Left colon (tissue), 2 donors: ENCODE measurements around the gene C10orf95. TPM values are rescaled to one million over a fixed set of nuclear protein-coding genes. Genes with fewer than 3 reads are reported as not detected.
A peak's percentile ranks its signal among the peaks of the same experiment; 100 is the strongest.
"Not testable (repeated sequence)": the region's sequence is repeated elsewhere in the genome, so short reads cannot be mapped to it uniquely, and the experiment has no call there.

Experiments
- ATAC-seq: fragments of 200-7000 bp; cut with Tn5 transposase; one replicate; pipeline ENCODE4 v1.9.1; 2020; ENCODE audit warnings: mild to moderate bottlenecking, moderate library complexity
- DNase-seq, 2 donors: peaks; one replicate each; pipeline ENCODE4 v3.0.0-alpha.2; 2020
- intact Hi-C, 2 donors: fragments of 100-400 bp; cut with DNase I in 1 of 2; cut with micrococcal nuclease in 1 of 2; formaldehyde crosslinking; loops; one replicate each; pipeline versions ENCODE4 v1.11.2 to v1.14.0; 2022; cut with DNase I, micrococcal nuclease
- total RNA-seq, 2 donors: library from RNA; stranded (reverse); fragmentation: NEBNext Ultra II Directional; extraction: Animal tissue kit (Norgen Biotek cat#: 25700); gene quantifications; one replicate each; pipeline ENCODE4 v1.2.1, GENCODE V29; 2021
- donor health status: DM: no; HTN: no; CAD: no.
- donor health status: DM: yes; HTN: yes; CAD: no.

Gene C10orf95
- total RNA-seq, 2 donors from 2014 or later = 2.1 to 2.2 TPM

DNA sequence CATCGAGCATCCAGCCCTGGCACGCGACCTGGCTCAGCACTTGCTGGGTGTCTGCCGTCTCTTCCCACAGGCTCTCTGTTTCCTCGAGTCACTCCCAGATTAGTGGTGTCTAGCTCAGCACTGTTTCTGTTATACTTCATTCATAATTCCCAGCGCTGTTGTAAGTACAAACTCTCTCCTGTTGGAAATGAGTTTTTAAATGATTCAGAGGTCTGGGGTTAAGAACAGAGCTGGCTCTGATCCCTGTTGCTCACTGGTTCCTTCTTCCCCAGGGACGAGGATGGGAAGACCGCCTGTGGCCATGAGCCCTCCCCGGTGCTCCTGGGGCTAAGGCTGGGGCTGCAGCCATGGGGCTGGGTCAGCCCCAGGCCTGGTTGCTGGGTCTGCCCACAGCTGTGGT lies 17.3 kb upstream of the C10orf95 start:
- intact Hi-C loops = no loop called here
- no peak for ATAC-seq
- DNase-seq = no peak

- intact Hi-C loops = no loop called here
- peak; percentile 56 to 76 for DNase-seq
- peak; percentile 66 for ATAC-seq
Measured at GRCh38 chr10:102467971-102468438, 16.7 kb upstream of the C10orf95 start.

DNA sequence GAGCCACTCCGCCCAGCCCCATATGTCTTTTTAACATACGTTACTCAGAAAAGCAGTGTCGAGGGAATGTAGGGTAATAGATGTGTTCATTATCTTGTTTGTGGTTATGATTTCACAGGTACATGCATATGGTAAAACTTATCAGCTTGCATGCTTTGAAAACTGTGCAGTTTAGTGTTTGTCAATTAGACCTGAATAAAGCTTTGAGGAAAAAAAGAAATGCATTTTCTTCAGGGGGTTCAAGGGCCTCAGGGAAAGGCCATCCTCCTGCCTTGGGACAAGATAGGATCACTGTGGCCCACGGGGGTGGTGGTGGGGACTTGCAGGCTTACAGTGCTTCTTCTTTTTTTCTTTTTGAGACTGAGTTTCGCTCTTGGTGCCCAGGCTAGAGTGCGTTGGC lies 16.0 kb upstream of the C10orf95 start:
- intact Hi-C loops = no loop called here
- ATAC-seq (no peak), DNase-seq (no peak)

DNA sequence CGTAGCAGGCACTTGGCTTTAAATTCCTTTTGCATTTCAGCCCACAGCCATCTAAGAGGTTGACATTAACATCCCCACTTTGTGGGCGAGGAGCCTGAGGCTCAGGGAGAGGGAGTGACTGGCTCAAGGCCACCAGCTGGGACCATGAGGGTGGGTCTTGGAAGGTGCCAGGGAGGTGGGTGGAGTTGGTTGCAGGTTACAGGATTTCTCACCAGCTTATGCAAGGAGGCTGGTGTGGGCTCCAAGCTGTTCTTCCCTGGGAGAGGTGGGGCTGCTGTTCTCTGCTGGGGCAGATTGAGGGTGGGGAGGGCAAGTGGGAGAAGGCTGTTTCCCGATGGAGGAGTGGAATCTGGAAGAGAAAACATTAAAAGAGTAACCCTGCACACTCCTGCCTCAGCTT lies 14.1 kb upstream of the C10orf95 start:
- intact Hi-C loops = no loop called here
- ATAC-seq (no peak), DNase-seq (no peak)

GRCh38 chr10:102463983-102464382 lies 12.6 kb upstream of the C10orf95 start:
- no peak for ATAC-seq
- no peak for DNase-seq
- intact Hi-C loops = no loop called here

- DNase-seq (no peak), ATAC-seq (no peak)
- intact Hi-C loops = no loop called here
Measured at GRCh38 chr10:102462512-102463054, 11.2 kb upstream of the C10orf95 start.

DNA sequence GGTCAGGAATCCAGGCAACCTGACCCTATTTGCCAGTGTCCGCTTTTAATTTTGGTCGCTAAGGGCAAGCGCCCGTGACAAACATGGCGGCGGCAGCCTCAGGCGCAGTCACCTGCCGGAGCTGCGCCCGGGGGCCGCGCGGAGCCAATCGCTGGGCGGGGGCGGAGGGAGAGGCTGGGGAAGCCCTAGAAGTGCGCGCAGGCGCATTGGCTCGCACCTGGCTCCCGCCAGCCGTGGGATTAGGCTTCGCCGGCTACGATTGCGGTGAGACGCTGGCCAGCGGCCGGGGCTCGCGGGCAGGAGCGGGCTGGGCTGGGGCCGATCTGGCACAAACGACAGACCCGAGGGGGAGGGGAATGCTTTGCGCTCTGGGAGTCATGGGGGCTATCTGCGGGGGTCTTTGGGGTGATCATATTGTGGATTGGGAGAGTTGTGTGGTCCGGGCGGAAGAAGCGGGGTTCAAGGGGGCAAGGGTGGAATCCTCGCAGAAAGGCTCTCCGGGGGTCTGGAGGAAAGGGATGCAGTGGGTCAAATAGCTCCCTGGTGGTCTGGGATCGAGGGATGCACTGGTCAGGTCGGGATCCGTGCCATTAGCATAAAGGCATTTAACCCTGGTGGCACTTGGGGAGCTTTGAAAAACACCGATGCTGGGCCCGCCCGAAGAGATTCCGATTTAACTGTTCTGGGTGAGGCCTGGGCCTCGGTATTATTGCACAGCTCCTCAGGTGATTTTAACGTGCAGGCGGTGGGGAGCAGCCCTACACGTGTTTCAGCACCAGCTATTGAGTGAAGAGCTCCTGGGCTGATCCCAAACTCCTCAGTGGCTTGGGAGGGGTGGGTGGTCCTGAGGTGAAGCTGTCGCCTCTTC lies 10.1 kb upstream of the C10orf95 start:
- ATAC-seq = peak; percentile 96
- peak; percentile 94 to 98 for DNase-seq
- intact Hi-C loops = no loop called here

GRCh38 chr10:102460836-102461186 lies 9.5 kb upstream of the C10orf95 start:
- intact Hi-C loops = no loop called here
- DNase-seq = peak in 1 of 2 donors; percentile 24
- ATAC-seq = peak; percentile 29

- no peak for ATAC-seq
- DNase-seq = no peak
- intact Hi-C loops = no loop called here
Measured at GRCh38 chr10:102458656-102459055, 7.3 kb upstream of the C10orf95 start.

DNA sequence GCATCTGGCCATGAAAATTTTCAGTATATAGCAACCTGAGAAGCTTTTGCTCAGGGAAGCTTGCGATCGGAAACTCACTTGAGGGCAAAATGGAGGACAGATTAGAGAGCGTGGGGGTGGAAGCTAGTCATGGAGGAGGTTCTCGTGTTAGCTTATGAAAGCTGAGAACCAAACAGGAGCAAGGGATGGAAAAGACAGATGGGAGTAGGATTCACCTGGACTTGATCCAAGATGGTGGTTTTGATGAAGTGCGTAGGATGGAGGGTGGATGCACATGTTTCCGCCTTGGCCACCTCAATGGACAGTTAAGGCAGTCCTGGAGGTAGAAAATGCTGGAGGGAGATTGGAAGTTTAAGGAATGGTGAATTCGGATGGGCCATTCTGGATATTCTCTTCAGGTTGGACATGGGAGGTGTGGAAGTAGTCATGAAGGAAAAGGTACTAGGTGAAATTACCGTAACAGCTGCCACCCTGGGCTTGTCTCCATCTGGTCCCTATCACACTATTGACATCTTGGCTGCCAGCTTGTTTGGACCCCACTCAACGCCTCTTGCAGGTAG lies 6.3 kb upstream of the C10orf95 start:
- intact Hi-C loops = no loop called here
- no peak for ATAC-seq
- no peak for DNase-seq

DNA sequence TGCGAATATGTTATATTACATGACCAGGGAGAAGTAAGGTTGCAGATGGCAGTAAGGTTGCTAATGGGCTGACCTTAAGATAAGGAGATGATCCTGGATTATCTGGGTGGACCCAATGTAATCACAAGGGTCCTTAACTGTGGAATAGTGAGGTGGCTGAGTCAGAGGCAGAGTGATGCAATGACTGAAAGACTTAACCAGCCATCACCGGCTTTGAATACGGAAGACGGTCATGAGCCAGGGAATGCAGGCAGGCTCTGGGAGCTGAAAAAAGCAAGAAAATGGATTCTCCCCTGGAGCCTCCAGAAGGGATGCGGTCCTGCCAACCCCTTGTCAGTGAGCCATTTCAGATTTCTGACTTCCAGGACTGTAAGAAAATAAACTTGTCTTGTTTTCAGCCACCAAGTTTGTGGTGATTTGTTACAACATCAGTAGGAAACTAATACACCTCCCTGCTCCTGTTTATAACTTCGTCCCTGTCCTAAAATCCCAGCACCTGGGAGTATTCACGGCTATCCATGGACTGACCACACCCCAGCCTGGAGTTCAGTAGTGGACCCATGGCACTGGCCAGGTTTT lies 4.6 kb upstream of the C10orf95 start:
- DNase-seq (no peak), ATAC-seq (no peak)
- intact Hi-C loops = no loop called here

DNA sequence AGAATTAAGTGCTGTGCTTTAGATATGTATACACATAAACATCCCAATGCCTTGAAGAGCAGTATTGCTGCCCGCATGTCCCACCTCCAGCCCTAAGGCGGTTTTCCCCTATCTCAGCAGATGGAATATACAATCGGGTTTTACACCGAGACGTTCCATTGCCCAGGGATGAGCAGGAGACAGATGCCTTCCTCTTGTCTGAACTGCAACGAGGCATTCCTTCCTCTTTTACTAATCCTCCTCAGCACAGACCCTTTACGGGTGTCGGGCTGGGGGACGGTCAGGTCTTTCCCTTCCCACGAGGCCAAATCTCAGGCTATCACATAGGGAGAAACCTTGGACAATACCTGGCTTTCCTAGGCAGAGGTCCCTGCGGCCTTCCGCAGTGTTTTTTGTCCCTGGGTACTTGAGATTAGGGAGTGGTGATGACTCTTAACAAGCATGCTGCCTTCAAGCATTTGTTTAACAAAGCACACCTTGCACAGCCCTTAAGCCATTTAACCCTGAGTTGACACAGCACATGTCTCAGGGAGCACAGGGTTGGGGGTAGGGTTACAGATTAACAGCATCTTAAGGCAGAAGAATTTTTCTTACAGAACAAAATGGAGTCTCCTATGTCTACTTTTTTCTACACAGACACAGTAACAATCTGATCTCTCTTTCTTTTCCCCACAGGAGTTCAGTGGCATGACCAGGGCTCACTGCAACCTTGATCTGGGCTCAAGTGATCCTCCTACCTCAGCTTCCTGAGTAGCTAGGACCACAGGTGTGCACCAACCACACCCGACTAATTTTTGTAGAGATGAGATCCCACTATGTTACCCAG lies 3.5 kb upstream of the C10orf95 start:
- intact Hi-C loops, DNase-seq, ATAC-seq: not testable (repeated sequence)

DNA sequence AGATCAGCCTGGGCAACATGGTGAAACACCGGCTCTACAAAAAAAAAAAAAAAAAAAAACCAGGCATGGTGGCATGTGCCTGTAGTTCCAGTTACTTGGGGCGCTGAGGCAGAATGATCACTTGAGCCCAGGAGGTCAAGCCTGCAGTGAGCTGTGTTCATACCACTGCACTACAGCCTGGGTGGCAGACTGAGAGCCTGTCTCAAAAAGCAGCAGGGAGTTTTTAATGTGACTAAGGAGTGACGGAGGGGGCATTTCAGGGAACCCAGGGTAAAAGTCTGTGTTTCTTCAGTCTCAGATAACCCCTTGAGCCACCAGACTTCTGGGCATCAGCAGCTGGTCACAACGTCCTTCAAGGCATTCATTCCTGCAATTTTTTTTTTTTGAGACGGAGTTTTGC lies 2.2 kb upstream of the C10orf95 start:
- DNase-seq (no peak), ATAC-seq (no peak)
- intact Hi-C loops = no loop called here

- DNase-seq (peak in 1 of 2 donors; percentile 40), ATAC-seq (no peak)
- intact Hi-C loops = no loop called here
Measured at GRCh38 chr10:102452672-102453340, 1.5 kb upstream of the C10orf95 start.

- intact Hi-C loops = no loop called here
- ATAC-seq (peak; percentile 83), DNase-seq (peak; percentile 85 to 91)
Measured at GRCh38 chr10:102450374-102451104, 804 bp downstream of the C10orf95 start.

DNA sequence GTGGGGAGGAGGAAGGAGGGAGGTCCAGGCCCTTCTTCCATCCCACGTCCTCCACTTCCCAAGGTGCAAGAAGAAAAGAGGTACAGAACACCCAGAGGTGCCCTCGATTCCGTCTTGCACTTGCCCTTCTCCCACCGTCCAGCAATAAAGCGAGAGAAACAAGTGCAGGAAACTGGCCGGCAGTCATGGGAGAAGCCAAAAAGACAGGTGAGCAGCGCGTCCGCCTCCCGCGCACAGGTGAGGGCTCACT lies 1.3 kb downstream of the C10orf95 start:
- ATAC-seq = no peak
- intact Hi-C loops = no loop called here
- no peak for DNase-seq

DNA sequence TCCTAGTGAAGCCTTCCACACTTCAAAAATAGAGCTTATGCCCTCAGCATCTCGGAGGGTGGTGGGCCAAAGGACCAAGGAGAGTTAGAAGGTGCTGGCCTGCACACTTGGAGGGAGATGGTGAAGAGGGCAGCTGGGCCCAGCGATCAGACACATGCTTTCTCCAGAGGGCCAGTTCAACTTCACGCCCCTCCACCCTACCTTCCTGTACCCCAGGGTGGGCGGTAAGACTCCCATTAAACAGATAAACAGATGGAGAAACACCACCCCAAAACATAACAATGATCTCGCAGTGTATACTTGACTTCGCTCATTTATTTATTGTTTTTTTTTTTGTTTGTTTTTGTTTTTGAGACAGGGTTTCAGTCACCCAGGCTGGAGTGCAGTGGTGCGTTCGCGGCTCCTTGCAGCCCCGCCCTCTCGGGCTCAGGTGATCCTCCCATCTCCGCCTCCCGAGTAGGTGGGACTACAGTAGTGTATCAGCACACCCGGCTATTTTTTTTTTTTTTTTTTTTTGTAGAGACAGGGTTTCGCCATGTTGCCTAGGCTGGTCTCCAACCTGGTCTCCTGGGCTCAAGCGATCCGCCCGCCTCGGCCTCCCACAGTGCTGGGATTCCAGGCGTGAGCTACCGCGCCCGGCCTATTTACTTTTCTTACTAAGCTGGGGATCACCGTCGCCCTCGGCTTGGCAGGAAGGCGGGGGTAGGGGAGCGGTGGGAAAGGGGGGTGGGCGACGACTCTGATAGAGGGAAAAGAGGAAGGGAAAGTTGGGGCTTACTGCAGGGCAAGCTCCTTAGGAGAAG lies 1.8 kb downstream of the C10orf95 start:
- intact Hi-C loops = no loop called here
- ATAC-seq = peak; percentile 76
- DNase-seq = peak; percentile 91 to 93
